Karpas-422 (cell line): Measurements from ENCODE around the gene ADAMTS9. TPM values are rescaled to one million over a fixed set of nuclear protein-coding genes. Genes with fewer than 3 reads are reported as not detected.

Experiments
- DNase-seq: peaks from one replicate; pipeline ENCODE4 v3.0.0-alpha.2; 2015
- H2AFZ ChIP-seq: fragments of 200-600 bp; sonication (generic); 2 replicates; pipeline ENCODE4 v1.6.1; 2014; ENCODE audit warnings: antibody characterized with exemption, low read length, mixed read lengths
- H3K27ac ChIP-seq: fragments of 200-600 bp; sonication (generic); 2 replicates; pipeline ENCODE4 v1.5.1; 2014; ENCODE audit warnings: mild to moderate bottlenecking, low read length, moderate library complexity
- H3K27me3 ChIP-seq: fragments of 200-600 bp; sonication (generic); 2 replicates; pipeline ENCODE4 v1.6.1; 2014; ENCODE audit warnings: low read length, mixed read lengths
- H3K36me3 ChIP-seq: fragments of 200-600 bp; sonication (generic); 2 replicates; pipeline ENCODE4 v1.6.1; 2014; ENCODE audit warnings: low read length, mixed read lengths; ENCODE audit not compliant: insufficient read depth
- H3K4me1 ChIP-seq: fragments of 200-600 bp; sonication (generic); 2 replicates; pipeline ENCODE4 v1.6.1; 2014; ENCODE audit warnings: mild to moderate bottlenecking, low read length, mixed read lengths
- H3K4me2 ChIP-seq: fragments of 200-600 bp; sonication (generic); 2 replicates; pipeline ENCODE4 v1.6.1; 2014; ENCODE audit warnings: low read length, low read depth, mild to moderate bottlenecking; ENCODE audit not compliant: poor library complexity, severe bottlenecking
- H3K4me3 ChIP-seq: fragments of 200-600 bp; sonication (generic); 2 replicates; pipeline ENCODE4 v1.5.1; 2014; ENCODE audit warnings: mild to moderate bottlenecking, antibody characterized with exemption, low read length, mixed read lengths
- H3K79me2 ChIP-seq: fragments of 200-600 bp; sonication (generic); 2 replicates; pipeline ENCODE4 v1.6.1; 2014; ENCODE audit warnings: mild to moderate bottlenecking, low read length, mixed read lengths
- H3K9ac ChIP-seq: fragments of 200-600 bp; sonication (generic); 2 replicates; pipeline ENCODE4 v1.6.0; 2014; ENCODE audit warnings: low read length
- H3K9me2 ChIP-seq: fragments of 200-600 bp; sonication (generic), shearing (Covaris generic); replicated peaks from 2 replicates; pipeline ENCODE4 v1.6.0; 2014; ENCODE audit warnings: mild to moderate bottlenecking, low read length, moderate library complexity; ENCODE audit not compliant: insufficient read depth
- H3K9me3 ChIP-seq: fragments of 300-700, 200-600 bp; sonication (generic); 2 replicates; pipeline ENCODE4 v1.6.1; 2014; ENCODE audit warnings: low read length, mixed read lengths
- H4K20me1 ChIP-seq: fragments of 200-600 bp; sonication (generic); 2 replicates; pipeline ENCODE4 v1.6.1; 2014; ENCODE audit warnings: mild to moderate bottlenecking, antibody characterized with exemption, low read length, low read depth; ENCODE audit not compliant: insufficient read depth
- total RNA-seq: library from RNA; depleted of rRNA; stranded (reverse); fragments of >200 nt; shearing (Covaris generic); gene quantifications from 2 replicates; pipeline ENCODE4 v1.2.3, GENCODE V29; 2014; ENCODE audit warnings: low replicate concordance

Gene ADAMTS9
- total RNA-seq, 1 experiment from 2014 or later, result not detected

GRCh38 chr3:64627042-64627441, 60.8 kb downstream of the ADAMTS9 start:
- H3K36me3 ChIP-seq, result no peaks in the 10 kb centered on the region
- no peak overlapping the region for H3K4me3 ChIP-seq
- H2AFZ ChIP-seq, result no peak overlapping the region
- no peaks in the 10 kb centered on the region for H3K4me1 ChIP-seq
- H3K27ac ChIP-seq, result no peak overlapping the region
- H3K9ac ChIP-seq, result no peak overlapping the region
- no peak overlapping the region for H3K4me2 ChIP-seq
- DNase-seq, result no peak
- no peaks in the 10 kb centered on the region for H3K9me3 ChIP-seq
- H4K20me1 ChIP-seq, result no peaks in the 10 kb centered on the region
- H3K79me2 ChIP-seq, result no peaks in the 10 kb centered on the region
- H3K27me3 ChIP-seq, result no peaks in the 10 kb centered on the region
- no peaks in the 10 kb centered on the region for H3K9me2 ChIP-seq

GRCh38 chr3:64625381-64625780, 62.4 kb downstream of the ADAMTS9 start:
- Histone ChIP-seq H3K9me3 (no peaks in the 10 kb centered on the region), H3K9ac (no peak overlapping the region), H2AFZ (no peak overlapping the region), H3K27me3 (no peaks in the 10 kb centered on the region), H3K36me3 (no peaks in the 10 kb centered on the region), H3K79me2 (no peaks in the 10 kb centered on the region), H3K27ac (no peak overlapping the region), H3K4me3 (no peak overlapping the region), H4K20me1 (no peaks in the 10 kb centered on the region), H3K9me2 (no peaks in the 10 kb centered on the region), H3K4me1 (no peaks in the 10 kb centered on the region), H3K4me2 (no peak overlapping the region)
- DNase-seq, result no peak

- Histone ChIP-seq H3K27ac (no peak overlapping the region), H3K36me3 (no peaks in the 10 kb centered on the region), H4K20me1 (no peaks in the 10 kb centered on the region), H2AFZ (no peak overlapping the region), H3K27me3 (no peaks in the 10 kb centered on the region), H3K4me3 (no peak overlapping the region), H3K4me2 (no peak overlapping the region), H3K4me1 (no peaks in the 10 kb centered on the region), H3K9me2 (no peaks in the 10 kb centered on the region), H3K9ac (no peak overlapping the region), H3K79me2 (no peaks in the 10 kb centered on the region), H3K9me3 (no peaks in the 10 kb centered on the region)
- no peak for DNase-seq
These were observed 64.7 kb downstream of the ADAMTS9 start for GRCh38 chr3:64623125-64623524.

GRCh38 chr3:64621726-64622395, 65.9 kb downstream of the ADAMTS9 start:
- Histone ChIP-seq H3K79me2 (no peaks in the 10 kb centered on the region), H4K20me1 (no peaks in the 10 kb centered on the region), H2AFZ (no peak overlapping the region), H3K4me1 (no peaks in the 10 kb centered on the region), H3K4me3 (no peak overlapping the region), H3K4me2 (no peak overlapping the region), H3K36me3 (no peaks in the 10 kb centered on the region), H3K9ac (no peak overlapping the region), H3K9me2 (no peaks in the 10 kb centered on the region), H3K9me3 (no peaks in the 10 kb centered on the region), H3K27me3 (no peaks in the 10 kb centered on the region), H3K27ac (no peak overlapping the region)
- no peak for DNase-seq

GRCh38 chr3:64621275-64621674, 66.5 kb downstream of the ADAMTS9 start:
- Histone ChIP-seq H4K20me1 (no peaks in the 10 kb centered on the region), H3K4me1 (no peaks in the 10 kb centered on the region)

GRCh38 chr3:64620020-64620419, 67.8 kb downstream of the ADAMTS9 start:
- H3K4me1 ChIP-seq, result no peaks in the 10 kb centered on the region
- no peak overlapping the region for H2AFZ ChIP-seq
- H3K4me3 ChIP-seq, result no peak overlapping the region
- H3K36me3 ChIP-seq, result no peaks in the 10 kb centered on the region
- H3K79me2 ChIP-seq, result no peaks in the 10 kb centered on the region
- no peaks in the 10 kb centered on the region for H3K27me3 ChIP-seq
- no peak for DNase-seq
- no peaks in the 10 kb centered on the region for H3K9me2 ChIP-seq
- H3K27ac ChIP-seq, result no peak overlapping the region
- H3K4me2 ChIP-seq, result no peak overlapping the region
- no peaks in the 10 kb centered on the region for H3K9me3 ChIP-seq
- no peak overlapping the region for H3K9ac ChIP-seq
- H4K20me1 ChIP-seq, result no peaks in the 10 kb centered on the region

More at GRCh38 chr3:64621275-64621674, 66.5 kb downstream of the ADAMTS9 start:
- DNase-seq, result no peak
- H3K9ac ChIP-seq, result no peak overlapping the region
- no peak overlapping the region for H3K4me2 ChIP-seq
- no peaks in the 10 kb centered on the region for H3K9me3 ChIP-seq
- H3K36me3 ChIP-seq, result no peaks in the 10 kb centered on the region
- H3K4me3 ChIP-seq, result no peak overlapping the region
- no peaks in the 10 kb centered on the region for H3K27me3 ChIP-seq
- H3K9me2 ChIP-seq, result no peaks in the 10 kb centered on the region
- H2AFZ ChIP-seq, result no peak overlapping the region
- no peak overlapping the region for H3K27ac ChIP-seq
- H3K79me2 ChIP-seq, result no peaks in the 10 kb centered on the region

- H3K9ac ChIP-seq, result no peak overlapping the region
- H3K36me3 ChIP-seq, result no peaks in the 10 kb centered on the region
- no peaks in the 10 kb centered on the region for H4K20me1 ChIP-seq
- H3K4me3 ChIP-seq, result no peak overlapping the region
- no peak for DNase-seq
- H3K27me3 ChIP-seq, result no peaks in the 10 kb centered on the region
- no peaks in the 10 kb centered on the region for H3K79me2 ChIP-seq
- H2AFZ ChIP-seq, result no peak overlapping the region
- H3K9me3 ChIP-seq, result no peaks in the 10 kb centered on the region
- no peaks in the 10 kb centered on the region for H3K9me2 ChIP-seq
- no peak overlapping the region for H3K27ac ChIP-seq
- no peaks in the 10 kb centered on the region for H3K4me1 ChIP-seq
- H3K4me2 ChIP-seq, result no peak overlapping the region
These were observed 68.6 kb downstream of the ADAMTS9 start for GRCh38 chr3:64619216-64619615.

- H3K36me3 ChIP-seq, result no peaks in the 10 kb centered on the region
- H3K27me3 ChIP-seq, result no peaks in the 10 kb centered on the region
- H3K9ac ChIP-seq, result no peak overlapping the region
- H3K9me3 ChIP-seq, result no peaks in the 10 kb centered on the region
- no peaks in the 10 kb centered on the region for H3K79me2 ChIP-seq
- H3K4me3 ChIP-seq, result no peak overlapping the region
- H3K27ac ChIP-seq, result no peak overlapping the region
- H4K20me1 ChIP-seq, result no peaks in the 10 kb centered on the region
- DNase-seq, result no peak
- no peak overlapping the region for H2AFZ ChIP-seq
- no peaks in the 10 kb centered on the region for H3K4me1 ChIP-seq
- H3K4me2 ChIP-seq, result no peak overlapping the region
- no peaks in the 10 kb centered on the region for H3K9me2 ChIP-seq
These were observed 70.2 kb downstream of the ADAMTS9 start for GRCh38 chr3:64617610-64618009.
